Right ventricle myocardium inferior (tissue), 1 donor: ENCODE results near the gene TPPP3. TPM values are rescaled to one million over a fixed set of nuclear protein-coding genes. Genes with fewer than 3 reads are reported as not detected.
"Not testable (repeated sequence)": the region's sequence is repeated elsewhere in the genome, so short reads cannot be mapped to it uniquely, and the experiment has no call there.

Experiments used
- ATAC-seq: fragments of 200-7000 bp; cut with Tn5 transposase; one replicate; pipeline ENCODE4 v1.9.1; 2020; ENCODE audit warnings: mild to moderate bottlenecking, moderate library complexity
- DNase-seq: peaks from one replicate; pipeline ENCODE4 v3.0.0; 2021; ENCODE audit errors: missing footprints
- intact Hi-C: fragments of 100-400 bp; cut with DNase I; formaldehyde crosslinking; loops from one replicate; pipeline ENCODE4 v1.11.0; 2022
- total RNA-seq: library from RNA; stranded (reverse); fragmentation: NEBNext Ultra II Directional; extraction: Animal tissue kit (Norgen Biotek cat#: 25700); gene quantifications from one replicate; pipeline ENCODE4 v1.2.1, GENCODE V29; 2021
- donor health status: DM: no; HTN: yes; CAD: no; lungs with severe emphysema.

Gene TPPP3
- total RNA-seq, 1 donor from 2014 or later = 9.5 TPM

GRCh38 chr16:67429053-67429798 lies 35.9 kb upstream of the TPPP3 start:
- intact Hi-C loops = loop anchor here (2.0 kb wide), 2 partner anchors 38 to 86 kb away; no protein-coding TSS in a partner anchor
- DNase-seq (no peak), ATAC-seq (no peak)

GRCh38 chr16:67428146-67428731 lies 34.9 kb upstream of the TPPP3 start:
- ATAC-seq = peak; percentile 76
- peak; percentile 84 for DNase-seq
- intact Hi-C loops = loop anchor here (2.0 kb wide), 2 partner anchors 39 to 87 kb away; no protein-coding TSS in a partner anchor

- DNase-seq = no peak
- intact Hi-C loops = no loop called here
- ATAC-seq = no peak
Observed at GRCh38 chr16:67426950-67427349, 33.7 kb upstream of the TPPP3 start.

GRCh38 chr16:67426022-67426421 lies 32.7 kb upstream of the TPPP3 start:
- ATAC-seq = no peak

GRCh38 chr16:67425580-67425979 lies 32.3 kb upstream of the TPPP3 start:
- DNase-seq (no peak), ATAC-seq (no peak)
- intact Hi-C loops = no loop called here

More at GRCh38 chr16:67426022-67426421, 32.7 kb upstream of the TPPP3 start:
- intact Hi-C loops = no loop called here
- no peak for DNase-seq

- DNase-seq (no peak), ATAC-seq (no peak)
- intact Hi-C loops = no loop called here
Observed at GRCh38 chr16:67425061-67425460, 31.8 kb upstream of the TPPP3 start.

- DNase-seq (no peak), ATAC-seq (no peak)
- intact Hi-C loops = no loop called here
Observed at GRCh38 chr16:67424261-67424615, 30.9 kb upstream of the TPPP3 start.

- intact Hi-C loops = no loop called here
- DNase-seq (no peak), ATAC-seq (no peak)
Observed at GRCh38 chr16:67423611-67424260, 30.4 kb upstream of the TPPP3 start.

- no peak for ATAC-seq
- intact Hi-C loops = no loop called here
- DNase-seq = no peak
Observed at GRCh38 chr16:67423015-67423414, 29.7 kb upstream of the TPPP3 start.

GRCh38 chr16:67421030-67421429 lies 27.7 kb upstream of the TPPP3 start:
- intact Hi-C loops = no loop called here
- ATAC-seq (no peak), DNase-seq (no peak)

GRCh38 chr16:67419931-67420330 lies 26.6 kb upstream of the TPPP3 start:
- ATAC-seq = no peak
- intact Hi-C loops = no loop called here
- DNase-seq = no peak

GRCh38 chr16:67419502-67419901 lies 26.2 kb upstream of the TPPP3 start:
- no peak for ATAC-seq
- intact Hi-C loops = no loop called here
- no peak for DNase-seq

GRCh38 chr16:67417333-67418061 lies 24.2 kb upstream of the TPPP3 start:
- no peak for DNase-seq
- no peak for ATAC-seq
- intact Hi-C loops = no loop called here

GRCh38 chr16:67415872-67416793 lies 22.8 kb upstream of the TPPP3 start, which contains the start of gene ZDHHC1:
ZDHHC1 (minus strand) TSS chr16:67416477; CDS start chr16:67407775, 8,702 bp downstream.
- ATAC-seq (peak; percentile 97), DNase-seq (peak; percentile 87)
- intact Hi-C loops = loop anchor here (1.0 kb wide), 1 partner anchor 155 kb away; no protein-coding TSS in a partner anchor

GRCh38 chr16:67415421-67415820 lies 22.1 kb upstream of the TPPP3 start:
- DNase-seq, intact Hi-C loops, ATAC-seq: not testable (repeated sequence)

GRCh38 chr16:67413978-67414911 lies 20.9 kb upstream of the TPPP3 start:
- no peak for DNase-seq
- ATAC-seq = no peak
- intact Hi-C loops = no loop called here

- ATAC-seq (no peak), DNase-seq (no peak)
- intact Hi-C loops = no loop called here
Observed at GRCh38 chr16:67412294-67412693, 19.0 kb upstream of the TPPP3 start.
